Neuron (in vitro differentiated cells): ENCODE data around the gene DSC1.

Source experiments
- H2AFZ ChIP-seq: one replicate; pipeline ENCODE4 v1.6.1; 2013; ENCODE audit warnings: low read depth, mild to moderate bottlenecking, inconsistent platforms, low read length, moderate library complexity
- H3K27me3 ChIP-seq: one replicate; pipeline ENCODE4 v1.6.1; 2013; ENCODE audit warnings: low read length; ENCODE audit not compliant: insufficient read depth
- H3K36me3 ChIP-seq: one replicate; pipeline ENCODE4 v1.6.1; 2013; ENCODE audit warnings: low read length; ENCODE audit not compliant: insufficient read depth
- H3K4me1 ChIP-seq: one replicate; pipeline ENCODE4 v1.6.1; 2013; ENCODE audit warnings: low read length; ENCODE audit not compliant: insufficient read depth
- H3K4me3 ChIP-seq: 2 replicates; pipeline ENCODE4 v1.5.1; 2013; ENCODE audit warnings: mild to moderate bottlenecking, low read length, moderate library complexity
- H3K9me3 ChIP-seq: one replicate; pipeline ENCODE4 v1.6.1; 2013; ENCODE audit warnings: low read length

DSC1 gene, protein sequence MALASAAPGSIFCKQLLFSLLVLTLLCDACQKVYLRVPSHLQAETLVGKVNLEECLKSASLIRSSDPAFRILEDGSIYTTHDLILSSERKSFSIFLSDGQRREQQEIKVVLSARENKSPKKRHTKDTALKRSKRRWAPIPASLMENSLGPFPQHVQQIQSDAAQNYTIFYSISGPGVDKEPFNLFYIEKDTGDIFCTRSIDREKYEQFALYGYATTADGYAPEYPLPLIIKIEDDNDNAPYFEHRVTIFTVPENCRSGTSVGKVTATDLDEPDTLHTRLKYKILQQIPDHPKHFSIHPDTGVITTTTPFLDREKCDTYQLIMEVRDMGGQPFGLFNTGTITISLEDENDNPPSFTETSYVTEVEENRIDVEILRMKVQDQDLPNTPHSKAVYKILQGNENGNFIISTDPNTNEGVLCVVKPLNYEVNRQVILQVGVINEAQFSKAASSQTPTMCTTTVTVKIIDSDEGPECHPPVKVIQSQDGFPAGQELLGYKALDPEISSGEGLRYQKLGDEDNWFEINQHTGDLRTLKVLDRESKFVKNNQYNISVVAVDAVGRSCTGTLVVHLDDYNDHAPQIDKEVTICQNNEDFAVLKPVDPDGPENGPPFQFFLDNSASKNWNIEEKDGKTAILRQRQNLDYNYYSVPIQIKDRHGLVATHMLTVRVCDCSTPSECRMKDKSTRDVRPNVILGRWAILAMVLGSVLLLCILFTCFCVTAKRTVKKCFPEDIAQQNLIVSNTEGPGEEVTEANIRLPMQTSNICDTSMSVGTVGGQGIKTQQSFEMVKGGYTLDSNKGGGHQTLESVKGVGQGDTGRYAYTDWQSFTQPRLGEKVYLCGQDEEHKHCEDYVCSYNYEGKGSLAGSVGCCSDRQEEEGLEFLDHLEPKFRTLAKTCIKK

GRCh38 chr18:31162825-31163435 is at the start of gene DSC1:
Gene DSC1, minus strand, starts transcription at chr18:31162856. Its CDS starts 262 bp downstream, at chr18:31162594.
- Histone ChIP-seq H2AFZ (no peak within 1 kb of the TSS), H3K4me3 (no peak within 1 kb of the TSS), H3K4me1 (no peaks in the 10 kb centered on the region), H3K9me3 (no peaks in the 10 kb centered on the region), H3K36me3 (no peaks in the 10 kb centered on the region), H3K27me3 (no peaks in the 10 kb centered on the region)

- no peak overlapping the region for H3K4me3 ChIP-seq
- peaks cover 14% of the 10 kb centered on the region for H3K4me1 ChIP-seq
- no peaks in the 10 kb centered on the region for H3K36me3 ChIP-seq
- no peaks in the 10 kb centered on the region for H3K27me3 ChIP-seq
- H2AFZ ChIP-seq = no peak overlapping the region
- no peaks in the 10 kb centered on the region for H3K9me3 ChIP-seq
Observed at GRCh38 chr18:31211047-31211446, 48.4 kb upstream of the DSC1 start.

GRCh38 chr18:31209041-31209440 is 46.4 kb upstream of the DSC1 start:
- H3K27me3 ChIP-seq = no peaks in the 10 kb centered on the region
- H3K4me3 ChIP-seq = no peak overlapping the region
- H3K9me3 ChIP-seq = no peaks in the 10 kb centered on the region
- H3K4me1 ChIP-seq = peaks cover 16% of the 10 kb centered on the region
- H2AFZ ChIP-seq = no peak overlapping the region
- no peaks in the 10 kb centered on the region for H3K36me3 ChIP-seq

- Histone ChIP-seq H3K27me3 (no peaks in the 10 kb centered on the region), H3K4me1 (peaks cover 26% of the 10 kb centered on the region), H3K9me3 (no peaks in the 10 kb centered on the region), H3K36me3 (no peaks in the 10 kb centered on the region), H3K4me3 (no peak overlapping the region), H2AFZ (peak overlapping the region; percentile 4)
Observed at GRCh38 chr18:31207391-31207790, 44.7 kb upstream of the DSC1 start.

GRCh38 chr18:31206787-31207381 is 44.2 kb upstream of the DSC1 start:
- H3K4me3 ChIP-seq = peak overlapping the region; percentile 22
- H2AFZ ChIP-seq = no peak overlapping the region
- no peaks in the 10 kb centered on the region for H3K27me3 ChIP-seq
- no peaks in the 10 kb centered on the region for H3K36me3 ChIP-seq
- H3K9me3 ChIP-seq = no peaks in the 10 kb centered on the region
- H3K4me1 ChIP-seq = peaks cover 27% of the 10 kb centered on the region

GRCh38 chr18:31206071-31206470 is 43.4 kb upstream of the DSC1 start:
- Histone ChIP-seq H3K9me3 (no peaks in the 10 kb centered on the region), H3K27me3 (no peaks in the 10 kb centered on the region)

DNA sequence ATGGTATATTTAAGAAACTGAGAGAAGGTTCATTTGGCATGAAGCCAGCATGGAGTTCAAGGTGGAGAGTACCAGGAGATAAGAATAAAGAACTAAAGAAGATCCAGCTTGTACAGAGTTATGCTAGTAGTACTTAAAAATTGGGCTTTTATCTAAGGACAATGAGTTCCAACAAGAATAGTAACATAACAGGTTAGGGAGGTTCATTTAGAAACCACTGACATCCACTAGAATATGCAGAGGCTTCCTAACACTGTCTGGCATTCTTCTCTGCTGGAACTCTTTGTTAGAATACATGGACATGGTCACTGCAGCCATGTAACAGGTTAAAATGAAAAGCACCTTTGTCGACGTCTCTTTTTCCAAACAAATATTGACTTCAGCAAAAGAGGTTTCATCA is 42.6 kb upstream of the DSC1 start:
- H3K27me3 ChIP-seq = no peaks in the 10 kb centered on the region
- H3K4me1 ChIP-seq = peaks cover 32% of the 10 kb centered on the region
- no peaks in the 10 kb centered on the region for H3K9me3 ChIP-seq
- H3K36me3 ChIP-seq = no peaks in the 10 kb centered on the region
- H2AFZ ChIP-seq = no peak overlapping the region
- no peak overlapping the region for H3K4me3 ChIP-seq

More at GRCh38 chr18:31206071-31206470, 43.4 kb upstream of the DSC1 start:
- no peak overlapping the region for H2AFZ ChIP-seq
- H3K4me3 ChIP-seq = no peak overlapping the region
- H3K36me3 ChIP-seq = no peaks in the 10 kb centered on the region
- peaks cover 32% of the 10 kb centered on the region for H3K4me1 ChIP-seq

DNA sequence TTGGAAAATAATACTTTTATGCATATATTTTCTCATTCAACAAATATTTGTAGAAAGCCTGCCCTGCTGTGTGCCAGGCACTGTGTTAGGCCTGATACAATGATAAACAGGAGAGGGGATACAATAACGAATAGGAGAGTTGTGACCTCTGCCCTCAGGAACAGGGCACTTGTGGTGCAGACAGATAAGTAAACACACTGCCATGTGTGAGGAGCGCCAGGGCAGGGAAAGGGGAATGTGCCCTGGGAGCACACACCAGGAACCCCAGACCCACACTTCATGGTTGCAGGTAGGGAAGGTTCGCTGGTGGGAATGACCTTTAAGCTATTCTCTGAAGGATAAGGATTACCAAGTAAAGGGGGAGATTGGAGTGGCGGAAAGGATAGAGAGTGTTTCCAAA is 42.2 kb upstream of the DSC1 start:
- H3K36me3 ChIP-seq = no peaks in the 10 kb centered on the region
- H3K27me3 ChIP-seq = no peaks in the 10 kb centered on the region
- no peaks in the 10 kb centered on the region for H3K9me3 ChIP-seq
- H2AFZ ChIP-seq = no peak overlapping the region
- H3K4me1 ChIP-seq = peaks cover 32% of the 10 kb centered on the region
- no peak overlapping the region for H3K4me3 ChIP-seq

DNA sequence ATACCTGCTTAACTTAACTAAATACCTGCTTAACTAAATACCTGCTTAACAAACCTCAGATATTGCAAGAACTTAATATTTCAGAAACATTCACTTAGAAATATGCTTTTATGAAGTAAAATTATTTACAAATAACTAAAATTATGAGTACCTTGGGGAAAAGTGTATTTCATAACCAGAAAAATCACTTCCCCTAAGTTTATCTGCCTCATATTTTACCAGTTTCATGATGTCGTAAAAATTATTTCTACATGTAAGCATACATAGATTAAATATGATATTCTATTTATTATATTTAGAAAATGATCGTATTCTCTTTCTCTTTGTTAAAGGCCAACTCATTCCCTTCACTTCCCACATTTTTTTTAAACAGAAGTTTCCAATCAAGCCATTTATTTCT is 41.5 kb upstream of the DSC1 start:
- no peaks in the 10 kb centered on the region for H3K27me3 ChIP-seq
- H3K9me3 ChIP-seq = no peaks in the 10 kb centered on the region
- no peak overlapping the region for H2AFZ ChIP-seq
- H3K4me3 ChIP-seq = no peak overlapping the region
- no peaks in the 10 kb centered on the region for H3K36me3 ChIP-seq
- peaks cover 36% of the 10 kb centered on the region for H3K4me1 ChIP-seq

- Histone ChIP-seq H3K4me1 (peaks cover 38% of the 10 kb centered on the region), H3K4me3 (no peak overlapping the region)
Observed at GRCh38 chr18:31203794-31204148, 41.1 kb upstream of the DSC1 start.

DNA sequence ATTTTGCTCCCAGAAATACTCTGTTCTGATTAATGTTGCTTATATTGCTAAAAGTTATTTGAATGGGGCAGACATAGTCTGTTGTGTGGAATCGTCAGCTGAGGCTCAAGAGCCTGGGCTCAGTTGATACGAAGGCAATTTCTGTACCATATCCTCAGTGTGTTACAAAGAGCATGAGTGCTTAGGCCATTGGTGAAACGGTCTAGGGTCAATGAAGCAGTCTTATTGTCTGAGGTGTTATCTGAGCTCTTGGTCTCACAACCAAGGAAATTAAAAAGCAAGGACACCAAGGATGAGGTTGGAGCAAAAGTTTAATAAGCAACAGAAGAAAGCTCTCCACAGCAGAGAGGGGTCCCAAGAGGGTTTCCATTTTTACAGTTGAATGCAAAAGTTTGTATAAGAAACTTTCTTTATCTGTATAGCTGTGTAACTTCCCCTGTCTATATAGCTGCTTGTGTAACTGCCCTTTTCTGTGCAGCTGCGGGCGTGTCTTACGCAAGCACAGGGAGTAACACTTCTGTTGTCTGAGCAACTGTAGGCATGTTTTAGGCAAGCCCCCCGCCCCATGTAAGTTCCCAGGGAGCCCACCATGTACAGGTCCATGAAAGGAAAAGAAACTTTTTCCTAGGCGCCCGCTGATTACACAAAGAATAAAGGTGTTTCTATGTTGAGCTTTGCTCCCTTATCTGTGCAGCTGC is 40.6 kb upstream of the DSC1 start:
- H3K4me3 ChIP-seq = no peak overlapping the region
- no peak overlapping the region for H2AFZ ChIP-seq
- peaks cover 38% of the 10 kb centered on the region for H3K4me1 ChIP-seq
- H3K27me3 ChIP-seq = no peaks in the 10 kb centered on the region
- no peaks in the 10 kb centered on the region for H3K9me3 ChIP-seq
- H3K36me3 ChIP-seq = no peaks in the 10 kb centered on the region

More at GRCh38 chr18:31203794-31204148, 41.1 kb upstream of the DSC1 start:
- Histone ChIP-seq H3K27me3 (no peaks in the 10 kb centered on the region), H2AFZ (no peak overlapping the region), H3K9me3 (no peaks in the 10 kb centered on the region), H3K36me3 (no peaks in the 10 kb centered on the region)

DNA sequence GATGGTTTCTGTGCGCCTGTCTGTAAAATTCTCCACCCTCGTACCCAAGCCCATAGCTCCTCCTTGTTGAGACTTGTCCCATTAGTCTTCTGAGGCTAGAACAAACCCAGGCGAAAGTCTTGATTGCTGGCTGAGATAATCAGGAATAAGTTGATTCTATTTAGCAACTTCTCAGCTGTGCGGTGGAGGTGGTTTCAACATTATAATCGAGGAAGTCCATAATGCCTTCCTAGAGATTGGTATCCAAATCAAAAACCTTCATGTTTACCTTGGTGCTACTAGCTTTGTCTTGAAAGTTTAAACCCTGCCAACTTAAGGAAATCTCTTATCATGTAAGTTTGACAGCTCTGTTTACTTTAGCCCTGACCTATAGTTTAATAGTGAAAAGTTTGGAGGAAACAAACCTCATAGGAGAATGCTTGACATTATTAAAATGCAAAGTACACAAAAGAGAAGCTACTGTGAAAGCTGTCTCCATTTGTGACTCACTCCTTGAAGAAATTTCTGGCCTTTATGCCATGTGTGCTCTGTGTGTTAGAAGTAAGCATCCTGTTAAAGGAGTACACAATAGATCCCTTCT is 36.6 kb upstream of the DSC1 start:
- no peak overlapping the region for H3K4me3 ChIP-seq
- no peaks in the 10 kb centered on the region for H3K27me3 ChIP-seq
- H2AFZ ChIP-seq = peak overlapping the region; percentile 41
- no peaks in the 10 kb centered on the region for H3K36me3 ChIP-seq
- peaks cover 27% of the 10 kb centered on the region for H3K4me1 ChIP-seq
- no peaks in the 10 kb centered on the region for H3K9me3 ChIP-seq
